SK-N-SH treated with all-trans-retinoic acid at 6 μM for 48 hours (cell line): ENCODE measurements around the gene DUSP6.

Experiments
- CREB5 ChIP-seq: fragments of 250-450 bp; sonication (Bioruptor Pico); IDR thresholded peaks from 2 replicates; pipeline ENCODE4 v1.5.1; 2020; ENCODE audit warnings: low read depth, mild to moderate bottlenecking, moderate library complexity
- PATZ1 ChIP-seq: fragments of 250-450 bp; sonication (Bioruptor Pico); IDR thresholded peaks from 2 replicates; pipeline ENCODE4 v1.8.0; 2020; ENCODE audit warnings: mild to moderate bottlenecking, moderate library complexity, borderline replicate concordance
- SNAI2 ChIP-seq: fragments of 250-450 bp; sonication (Bioruptor Pico); IDR thresholded peaks from 2 replicates; pipeline ENCODE4 v1.5.0; 2020; ENCODE audit warnings: mild to moderate bottlenecking, moderate library complexity
- TCF4 ChIP-seq: fragments of 250-450 bp; sonication (Bioruptor Pico); IDR thresholded peaks from 2 replicates; pipeline ENCODE4 v1.8.0; 2021; ENCODE audit warnings: mild to moderate bottlenecking, moderate library complexity, borderline replicate concordance

GRCh38 chr12:89352492-89353187 is at the start of gene DUSP6:
- TF ChIP-seq CREB5 (CRISPR knock-in tag) (no peak), PATZ1 (CRISPR knock-in tag) (no peak), SNAI2 (CRISPR knock-in tag) (no peak), TCF4 (CRISPR knock-in tag) (no peak)
